GM12873 (cell line): ENCODE measurements around the gene SORT1.

Experiments used
- CTCF ChIP-seq: IDR thresholded peaks from 2 replicates; pipeline ENCODE4 v1.5.1; 2012; ENCODE audit warnings: low read depth, mild to moderate bottlenecking, moderate library complexity, low read length, control low read depth; ENCODE audit not compliant: insufficient read depth; ENCODE audit errors: missing control alignments

SORT1 gene

GRCh38 chr1:109402025-109402424 is 4.3 kb upstream of the SORT1 start:
- TF ChIP-seq CTCF, result no peak

GRCh38 chr1:109400035-109400655 is 2.4 kb upstream of the SORT1 start:
- TF ChIP-seq CTCF, result no peak

- TF ChIP-seq CTCF, result peak; percentile 47
Observed at GRCh38 chr1:109399326-109399957, 1.7 kb upstream of the SORT1 start.

GRCh38 chr1:109398343-109399225 is 866 bp upstream of the SORT1 start:
- TF ChIP-seq CTCF, result no peak

- no peak for TF ChIP-seq CTCF
Observed at GRCh38 chr1:109396871-109397580, 692 bp downstream of the SORT1 start.

- no peak for TF ChIP-seq CTCF
Observed at GRCh38 chr1:109396513-109396839, 1.2 kb downstream of the SORT1 start.
